Activated naive CD8-positive, alpha-beta T cell treated with anti-CD3 and anti-CD28 coated beads, Interleukin-2, amount 50 U/mL, for 24 hours (primary cell): ENCODE data around the gene CEPT1.
"Not testable (repeated sequence)": the region's sequence is repeated elsewhere in the genome, so short reads cannot be mapped to it uniquely, and the experiment has no call there.

Experiments
- ATAC-seq: fragments of 150-1000 bp; cut with Tn5 transposase; one replicate; pipeline ENCODE4 v1.10.0; 2021
- DNase-seq: peaks from one replicate; pipeline ENCODE4 v3.0.0; 2021
- H3K27ac Mint-ChIP-seq: one replicate; pipeline ENCODE4 v1.8.0; 2021; ENCODE audit warnings: mild to moderate bottlenecking, mixed read lengths
- H3K27me3 Mint-ChIP-seq: one replicate; pipeline ENCODE4 v1.8.0; 2021; ENCODE audit warnings: mixed read lengths
- H3K36me3 Mint-ChIP-seq: one replicate; pipeline ENCODE4 v1.8.0; 2021; ENCODE audit warnings: low read depth, mixed read lengths
- H3K4me1 Mint-ChIP-seq: one replicate; pipeline ENCODE4 v1.8.0; 2021; ENCODE audit warnings: mixed read lengths
- H3K4me3 Mint-ChIP-seq: one replicate; pipeline ENCODE4 v1.8.0; 2021; ENCODE audit warnings: mild to moderate bottlenecking, moderate library complexity, mixed read lengths
- H3K9me3 Mint-ChIP-seq: one replicate; pipeline ENCODE4 v1.8.0; 2021; ENCODE audit warnings: mixed read lengths

CEPT1 gene

GRCh38 chr1:111204201-111204982 lies 64.4 kb downstream of the CEPT1 start:
- Mint-ChIP-seq H3K36me3 (peaks cover 9% of the 10 kb centered on the region), H3K27ac (peak overlapping the region; percentile 95), H3K9me3 (no peaks in the 10 kb centered on the region), H3K4me1 (peaks cover 72% of the 10 kb centered on the region), H3K4me3 (peak overlapping the region; percentile 96), H3K27me3 (no peaks in the 10 kb centered on the region)
- DNase-seq, result peak; percentile 69
- ATAC-seq, result peak; percentile 55

GRCh38 chr1:111204983-111205713 lies 65.1 kb downstream of the CEPT1 start:
- DNase-seq (no peak), ATAC-seq (no peak)
- H3K4me1 Mint-ChIP-seq, result peaks cover 70% of the 10 kb centered on the region
- H3K27me3 Mint-ChIP-seq, result no peaks in the 10 kb centered on the region
- peak overlapping the region; percentile 84 for H3K27ac Mint-ChIP-seq
- H3K4me3 Mint-ChIP-seq, result peak overlapping the region; percentile 96
- peaks cover 3% of the 10 kb centered on the region for H3K36me3 Mint-ChIP-seq
- no peaks in the 10 kb centered on the region for H3K9me3 Mint-ChIP-seq

GRCh38 chr1:111205714-111206050 lies 65.7 kb downstream of the CEPT1 start:
- DNase-seq (no peak), ATAC-seq (no peak)
- H3K36me3 Mint-ChIP-seq, result no peaks in the 10 kb centered on the region
- no peaks in the 10 kb centered on the region for H3K9me3 Mint-ChIP-seq
- H3K4me1 Mint-ChIP-seq, result peaks cover 67% of the 10 kb centered on the region
- peak overlapping the region; percentile 10 for H3K27ac Mint-ChIP-seq
- no peaks in the 10 kb centered on the region for H3K27me3 Mint-ChIP-seq
- no peak overlapping the region for H3K4me3 Mint-ChIP-seq

GRCh38 chr1:111208921-111209320 lies 68.9 kb downstream of the CEPT1 start:
- no peaks in the 10 kb centered on the region for H3K27me3 Mint-ChIP-seq
- DNase-seq (no peak), ATAC-seq (no peak)
- peaks cover 60% of the 10 kb centered on the region for H3K4me1 Mint-ChIP-seq
- H3K4me3 Mint-ChIP-seq, result no peak overlapping the region
- no peaks in the 10 kb centered on the region for H3K9me3 Mint-ChIP-seq
- no peaks in the 10 kb centered on the region for H3K36me3 Mint-ChIP-seq
- H3K27ac Mint-ChIP-seq, result no peak overlapping the region

- Mint-ChIP-seq H3K36me3 (no peaks in the 10 kb centered on the region), H3K27me3 (no peaks in the 10 kb centered on the region), H3K4me1 (peaks cover 65% of the 10 kb centered on the region)
Observed at GRCh38 chr1:111209622-111210021, 69.6 kb downstream of the CEPT1 start.

GRCh38 chr1:111211921-111212320 lies 71.9 kb downstream of the CEPT1 start:
- no peak for DNase-seq
- Mint-ChIP-seq H3K9me3 (no peaks in the 10 kb centered on the region), H3K27me3 (no peaks in the 10 kb centered on the region), H3K4me3 (no peak overlapping the region), H3K36me3 (no peaks in the 10 kb centered on the region), H3K4me1 (peaks cover 69% of the 10 kb centered on the region), H3K27ac (no peak overlapping the region)
- ATAC-seq, result no peak

More at GRCh38 chr1:111209622-111210021, 69.6 kb downstream of the CEPT1 start:
- no peak overlapping the region for H3K4me3 Mint-ChIP-seq
- no peak overlapping the region for H3K27ac Mint-ChIP-seq
- DNase-seq (no peak), ATAC-seq (no peak)
- H3K9me3 Mint-ChIP-seq, result no peaks in the 10 kb centered on the region

- H3K27ac Mint-ChIP-seq, result peak overlapping the region; percentile 95
- ATAC-seq, result no peak
Observed at GRCh38 chr1:111212634-111213335, 72.8 kb downstream of the CEPT1 start.

GRCh38 chr1:111213412-111213811 lies 73.4 kb downstream of the CEPT1 start:
- Mint-ChIP-seq H3K9me3 (no peaks in the 10 kb centered on the region), H3K27ac (peak overlapping the region; percentile 95), H3K4me3 (peak overlapping the region; percentile 51), H3K27me3 (no peaks in the 10 kb centered on the region), H3K36me3 (no peaks in the 10 kb centered on the region), H3K4me1 (peaks cover 77% of the 10 kb centered on the region)
- no peak for DNase-seq
- no peak for ATAC-seq

More at GRCh38 chr1:111212634-111213335, 72.8 kb downstream of the CEPT1 start:
- DNase-seq, result no peak
- no peaks in the 10 kb centered on the region for H3K27me3 Mint-ChIP-seq
- peak overlapping the region; percentile 51 for H3K4me3 Mint-ChIP-seq
- no peaks in the 10 kb centered on the region for H3K9me3 Mint-ChIP-seq
- no peaks in the 10 kb centered on the region for H3K36me3 Mint-ChIP-seq
- H3K4me1 Mint-ChIP-seq, result peaks cover 73% of the 10 kb centered on the region

- no peaks in the 10 kb centered on the region for H3K36me3 Mint-ChIP-seq
- DNase-seq (no peak), ATAC-seq (no peak)
- peak overlapping the region; percentile 74 for H3K4me3 Mint-ChIP-seq
- peaks cover 79% of the 10 kb centered on the region for H3K4me1 Mint-ChIP-seq
- no peaks in the 10 kb centered on the region for H3K27me3 Mint-ChIP-seq
- no peaks in the 10 kb centered on the region for H3K9me3 Mint-ChIP-seq
- peak overlapping the region; percentile 95 for H3K27ac Mint-ChIP-seq
Observed at GRCh38 chr1:111214074-111214801, 74.2 kb downstream of the CEPT1 start.

GRCh38 chr1:111214884-111215283 lies 74.9 kb downstream of the CEPT1 start:
- Mint-ChIP-seq H3K27me3 (no peaks in the 10 kb centered on the region), H3K4me3 (peak overlapping the region; percentile 74), H3K36me3 (no peaks in the 10 kb centered on the region), H3K4me1 (peaks cover 82% of the 10 kb centered on the region), H3K27ac (peak overlapping the region; percentile 95), H3K9me3 (no peaks in the 10 kb centered on the region)
- peak; percentile 63 for DNase-seq
- peak; percentile 20 for ATAC-seq

GRCh38 chr1:111215285-111215684 lies 75.3 kb downstream of the CEPT1 start:
- not testable (repeated sequence) for DNase-seq, H3K27me3 Mint-ChIP-seq, H3K36me3 Mint-ChIP-seq, H3K9me3 Mint-ChIP-seq, ATAC-seq
- H3K4me3 Mint-ChIP-seq, result peak overlapping the region; percentile 74
- peak overlapping the region; percentile 95 for H3K27ac Mint-ChIP-seq
- peaks cover 86% of the 10 kb centered on the region for H3K4me1 Mint-ChIP-seq

GRCh38 chr1:111216751-111217150 lies 76.7 kb downstream of the CEPT1 start:
- Mint-ChIP-seq H3K27me3 (no peaks in the 10 kb centered on the region), H3K27ac (peak overlapping the region; percentile 95), H3K9me3 (no peaks in the 10 kb centered on the region), H3K4me3 (peak overlapping the region; percentile 74), H3K36me3 (peaks cover 2% of the 10 kb centered on the region), H3K4me1 (peaks cover 99% of the 10 kb centered on the region)
- DNase-seq, result no peak
- ATAC-seq, result no peak

GRCh38 chr1:111217183-111217910 lies 77.3 kb downstream of the CEPT1 start:
- peak overlapping the region; percentile 74 for H3K4me3 Mint-ChIP-seq
- no peak for DNase-seq
- peaks cover 2% of the 10 kb centered on the region for H3K36me3 Mint-ChIP-seq
- H3K4me1 Mint-ChIP-seq, result peaks cover 100% of the 10 kb centered on the region
- no peak for ATAC-seq
- no peaks in the 10 kb centered on the region for H3K27me3 Mint-ChIP-seq
- H3K27ac Mint-ChIP-seq, result peak overlapping the region; percentile 95
- no peaks in the 10 kb centered on the region for H3K9me3 Mint-ChIP-seq
